H1 (cell line): ENCODE results near the gene HORMAD2.
"Not testable (repeated sequence)": the region's sequence is repeated elsewhere in the genome, so short reads cannot be mapped to it uniquely, and the experiment has no call there.

Experiments
- CBX5 ChIP-seq: fragments of 300-800, 300-1000 bp; sonication (generic); IDR thresholded peaks from 2 replicates; pipeline ENCODE4 v1.7.1; 2016; ENCODE audit warnings: antibody characterized with exemption, low read length, low read depth
- CBX8 ChIP-seq: fragments of 300-800, 300-1000 bp; sonication (generic); IDR thresholded peaks from 2 replicates; pipeline ENCODE4 v1.7.1; 2016; ENCODE audit warnings: low read depth, low read length, borderline replicate concordance
- EZH2 ChIP-seq: fragments of 200-600 bp; sonication (generic); IDR thresholded peaks from 2 replicates; pipeline ENCODE4 v1.7.1; 2012; ENCODE audit warnings: low read depth, mild to moderate bottlenecking, moderate library complexity, low read length, inconsistent platforms; ENCODE audit not compliant: severe bottlenecking
- JUND ChIP-seq: IDR thresholded peaks from 2 replicates; pipeline ENCODE4 v1.6.1; 2011; ENCODE audit warnings: mild to moderate bottlenecking, improper control_type of control experiment, low read length
- MAFK ChIP-seq: IDR thresholded peaks from 2 replicates; pipeline ENCODE4 v1.6.1; 2012; ENCODE audit warnings: low read depth, mild to moderate bottlenecking, improper control_type of control experiment, low read length
- MAX ChIP-seq: IDR thresholded peaks from 2 replicates; pipeline ENCODE4 v1.6.1; 2012; ENCODE audit warnings: inconsistent platforms
- RNF2 ChIP-seq: fragments of 200-900, 300-1000 bp; sonication (generic); IDR thresholded peaks from 2 replicates; pipeline ENCODE4 v1.7.1; 2016; ENCODE audit warnings: borderline replicate concordance, low read depth, mild to moderate bottlenecking, antibody characterized with exemption, low read length; ENCODE audit not compliant: poor library complexity, severe bottlenecking; ENCODE audit errors: missing control alignments
- TF ChIP-seq, protein P1 (sequence below), 3 experiments: IDR thresholded peaks; 1 replicate in 2 of 3; 2 replicates in 1 of 3; pipeline versions ENCODE4 v1.5.1 to v1.6.1; 2011; ENCODE audit warnings: low read length in 3 of 3, mild to moderate bottlenecking in 3 of 3, inconsistent platforms in 2 of 3, low read depth in 1 of 3, moderate library complexity in 1 of 3; ENCODE audit not compliant: insufficient read depth in 1 of 3; ENCODE audit errors: control extremely low read depth in 1 of 3
- TF ChIP-seq, protein P2 (sequence below): IDR thresholded peaks from 2 replicates; pipeline ENCODE4 v1.6.1; 2011; ENCODE audit warnings: low read length, improper control_type of control experiment

DNA sequence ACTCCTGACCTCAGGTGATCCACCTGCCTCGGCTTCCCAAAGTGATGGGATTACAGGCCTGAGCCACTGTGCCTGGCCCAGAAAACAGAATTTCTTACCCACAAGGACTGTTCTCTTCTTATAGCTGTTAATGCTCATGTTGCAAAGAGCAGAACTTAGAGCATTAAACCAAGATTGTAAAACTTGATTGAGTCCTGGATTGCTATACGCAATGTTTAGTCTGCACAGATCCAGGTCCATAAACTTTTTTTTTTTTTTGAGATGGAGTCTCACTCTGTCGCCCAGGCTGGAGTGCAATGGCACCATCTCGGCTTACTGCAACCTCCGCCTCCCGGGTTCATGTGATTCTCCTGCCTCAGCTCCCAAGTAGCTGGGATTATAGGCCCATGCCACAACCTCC, 19.2 kb upstream of the HORMAD2 start:
- TF ChIP-seq, protein P1, sequence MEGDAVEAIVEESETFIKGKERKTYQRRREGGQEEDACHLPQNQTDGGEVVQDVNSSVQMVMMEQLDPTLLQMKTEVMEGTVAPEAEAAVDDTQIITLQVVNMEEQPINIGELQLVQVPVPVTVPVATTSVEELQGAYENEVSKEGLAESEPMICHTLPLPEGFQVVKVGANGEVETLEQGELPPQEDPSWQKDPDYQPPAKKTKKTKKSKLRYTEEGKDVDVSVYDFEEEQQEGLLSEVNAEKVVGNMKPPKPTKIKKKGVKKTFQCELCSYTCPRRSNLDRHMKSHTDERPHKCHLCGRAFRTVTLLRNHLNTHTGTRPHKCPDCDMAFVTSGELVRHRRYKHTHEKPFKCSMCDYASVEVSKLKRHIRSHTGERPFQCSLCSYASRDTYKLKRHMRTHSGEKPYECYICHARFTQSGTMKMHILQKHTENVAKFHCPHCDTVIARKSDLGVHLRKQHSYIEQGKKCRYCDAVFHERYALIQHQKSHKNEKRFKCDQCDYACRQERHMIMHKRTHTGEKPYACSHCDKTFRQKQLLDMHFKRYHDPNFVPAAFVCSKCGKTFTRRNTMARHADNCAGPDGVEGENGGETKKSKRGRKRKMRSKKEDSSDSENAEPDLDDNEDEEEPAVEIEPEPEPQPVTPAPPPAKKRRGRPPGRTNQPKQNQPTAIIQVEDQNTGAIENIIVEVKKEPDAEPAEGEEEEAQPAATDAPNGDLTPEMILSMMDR (IDR thresholded peaks at IDR 0.05; ENCODE audit: control extremely low read depth in 1 of 3, insufficient read depth in 1 of 3, low read depth in 1 of 3, low read length in 3 of 3): not testable (repeated sequence)
- not testable (repeated sequence) for TF ChIP-seq MAX, JUND, RNF2, CBX5, EZH2, CBX8, MAFK
- TF ChIP-seq, protein P2, sequence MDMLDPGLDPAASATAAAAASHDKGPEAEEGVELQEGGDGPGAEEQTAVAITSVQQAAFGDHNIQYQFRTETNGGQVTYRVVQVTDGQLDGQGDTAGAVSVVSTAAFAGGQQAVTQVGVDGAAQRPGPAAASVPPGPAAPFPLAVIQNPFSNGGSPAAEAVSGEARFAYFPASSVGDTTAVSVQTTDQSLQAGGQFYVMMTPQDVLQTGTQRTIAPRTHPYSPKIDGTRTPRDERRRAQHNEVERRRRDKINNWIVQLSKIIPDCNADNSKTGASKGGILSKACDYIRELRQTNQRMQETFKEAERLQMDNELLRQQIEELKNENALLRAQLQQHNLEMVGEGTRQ: not testable (repeated sequence)
